ENCODE results near the gene ANGPTL1.
"Not testable (repeated sequence)": the region's sequence is repeated elsewhere in the genome, so short reads cannot be mapped to it uniquely, and the experiment has no call there.

ANGPTL1 gene

GRCh38 chr1:178864326-178864725 lies 6.6 kb downstream of the ANGPTL1 start:
- DNase-seq = peak; percentile 59

GRCh38 chr1:178862864-178863263 lies 8.0 kb downstream of the ANGPTL1 start:
- DNase-seq = no peak

DNA sequence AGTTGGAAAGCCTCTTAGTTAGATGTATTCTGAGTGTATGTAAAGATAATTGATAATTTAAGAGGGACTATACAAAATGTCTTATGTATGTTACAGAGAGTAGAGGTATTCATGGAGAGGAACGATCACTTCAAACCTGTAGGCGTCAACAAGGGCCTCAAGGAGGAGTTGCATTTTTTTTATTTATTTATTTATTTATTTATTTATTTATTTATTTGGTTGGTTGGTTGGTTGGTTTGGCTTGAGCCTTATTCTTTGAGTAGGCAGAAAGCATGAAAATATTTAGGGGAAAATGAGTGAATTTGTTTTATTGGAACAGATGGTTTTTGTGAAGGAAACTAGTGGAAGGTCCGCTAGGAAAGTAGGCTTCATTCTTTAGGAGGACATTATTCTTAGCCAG lies 8.5 kb downstream of the ANGPTL1 start:
- no peak for DNase-seq

DNA sequence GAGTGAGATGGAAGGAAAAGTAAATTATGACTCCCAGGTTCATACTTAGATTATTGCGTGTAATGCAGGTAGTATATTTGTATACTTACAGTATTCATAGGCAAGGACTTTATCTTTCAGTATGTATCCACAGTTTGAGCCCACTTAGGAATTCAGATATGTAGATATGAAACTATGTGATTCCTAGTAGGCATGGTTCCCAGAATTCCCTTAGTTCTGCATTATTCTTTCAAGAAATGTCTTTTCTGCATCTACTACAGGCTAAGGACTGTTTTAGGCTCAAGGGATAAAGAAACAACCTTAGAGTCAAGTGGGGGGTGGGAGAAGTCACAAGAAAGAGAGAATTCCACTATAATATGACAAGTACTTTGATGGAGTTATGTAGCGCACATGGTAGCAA lies 13.8 kb downstream of the ANGPTL1 start:
- DNase-seq = no peak

DNA sequence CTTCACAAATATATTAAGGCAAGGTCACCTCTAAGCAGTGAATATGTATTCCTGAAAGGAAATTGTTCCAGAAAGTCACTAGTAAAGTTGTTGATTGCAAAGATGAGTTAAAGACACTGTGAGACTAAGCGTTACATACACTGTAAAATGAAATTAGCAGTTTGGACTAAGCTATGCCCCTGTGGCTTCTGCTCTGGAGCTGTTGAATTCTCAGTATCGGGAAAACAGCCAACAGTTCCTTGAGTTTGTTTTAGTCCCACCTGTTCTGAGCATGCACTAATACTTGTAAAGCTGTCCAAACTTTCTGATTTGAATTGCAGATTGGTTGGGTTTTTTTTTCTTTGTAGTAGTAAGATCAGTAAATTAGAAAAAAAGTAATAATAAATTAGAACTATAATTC lies 21.0 kb downstream of the ANGPTL1 start:
- DNase-seq = no peak

GRCh38 chr1:178847919-178848318 lies 23.0 kb downstream of the ANGPTL1 start:
- not testable (repeated sequence) for DNase-seq

GRCh38 chr1:178847396-178847849 lies 23.5 kb downstream of the ANGPTL1 start:
- peak; percentile 6 for DNase-seq

DNA sequence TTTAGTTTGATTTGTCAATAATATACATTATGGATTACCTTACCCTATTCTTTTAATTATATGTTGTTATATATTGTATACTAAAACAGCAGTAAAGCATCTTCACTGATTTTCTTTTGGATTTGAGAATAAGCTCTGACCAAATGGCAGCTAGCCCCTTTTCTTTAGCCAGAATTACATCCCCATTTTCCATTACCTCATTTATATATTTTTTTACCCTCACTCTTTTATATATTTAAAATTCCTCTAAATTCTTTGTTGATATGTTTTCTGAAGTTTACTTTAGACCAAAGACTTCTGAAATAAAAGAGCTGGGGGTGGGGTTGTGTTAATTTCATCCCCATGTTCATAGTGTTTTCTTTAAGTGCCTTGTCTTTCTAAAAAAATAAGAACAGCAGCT lies 24.6 kb downstream of the ANGPTL1 start:
- no peak for DNase-seq

DNA sequence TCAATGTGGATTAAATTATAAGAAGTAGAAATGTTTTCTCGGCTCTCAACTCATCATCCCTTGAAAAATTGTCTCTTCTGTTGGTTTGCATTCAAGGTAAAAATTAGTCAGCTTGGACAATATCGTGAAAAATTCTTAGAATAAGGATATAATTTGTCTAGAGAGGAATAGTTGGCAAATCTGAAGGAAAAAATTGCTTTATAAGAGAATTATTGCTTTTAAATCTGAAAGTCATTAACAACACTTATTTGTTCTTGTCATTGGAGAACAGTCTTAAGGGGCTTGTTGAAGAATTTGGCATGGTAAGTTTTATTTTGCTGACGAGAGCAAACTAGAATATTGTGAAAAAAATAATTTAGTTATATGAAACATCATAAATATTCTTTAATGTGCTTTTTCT lies 26.4 kb downstream of the ANGPTL1 start:
- no peak for DNase-seq

GRCh38 chr1:178825167-178825566 lies 45.7 kb downstream of the ANGPTL1 start:
- no peak for DNase-seq

GRCh38 chr1:178821134-178821866 lies 49.6 kb downstream of the ANGPTL1 start:
- no peak for DNase-seq

GRCh38 chr1:178819123-178819522 lies 51.8 kb downstream of the ANGPTL1 start:
- DNase-seq = peak; percentile 34

GRCh38 chr1:178818416-178818815 lies 52.5 kb downstream of the ANGPTL1 start:
- DNase-seq = no peak

- DNase-seq = no peak
These were observed 60.3 kb downstream of the ANGPTL1 start for GRCh38 chr1:178810585-178810984.

- DNase-seq = no peak
These were observed 62.3 kb downstream of the ANGPTL1 start for GRCh38 chr1:178808529-178808928.

GRCh38 chr1:178806665-178807300 lies 64.1 kb downstream of the ANGPTL1 start:
- DNase-seq = no peak

DNA sequence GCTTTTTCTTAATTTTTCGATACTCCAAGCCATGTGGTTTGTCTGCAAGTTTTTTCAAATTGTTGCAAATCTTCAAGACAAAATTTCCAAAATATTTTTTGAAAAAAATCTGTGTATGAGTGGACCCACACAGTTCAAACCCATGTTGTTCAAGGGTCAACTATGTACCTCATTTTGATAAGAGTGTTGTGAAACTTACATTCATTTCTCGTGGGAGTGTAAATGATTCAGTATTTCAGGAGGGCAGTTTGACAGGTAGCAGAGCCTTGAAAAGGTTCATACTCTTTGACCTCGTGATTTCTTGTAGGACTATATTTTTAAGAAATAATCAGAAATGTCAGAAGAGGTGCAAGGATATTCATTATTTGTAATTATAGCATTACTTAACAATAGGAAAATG lies 68.0 kb downstream of the ANGPTL1 start:
- no peak for DNase-seq
